Inflammatory macrophage treated with lipopolysaccharide for 4 hours (primary cell): ENCODE data around the gene FUCA1.
"Not testable (repeated sequence)": the region's sequence is repeated elsewhere in the genome, so short reads cannot be mapped to it uniquely, and the experiment has no call there.

Experiments used
- DNase-seq: peaks from one replicate; pipeline ENCODE4 v3.0.0-alpha.2; 2020

Gene FUCA1

DNA sequence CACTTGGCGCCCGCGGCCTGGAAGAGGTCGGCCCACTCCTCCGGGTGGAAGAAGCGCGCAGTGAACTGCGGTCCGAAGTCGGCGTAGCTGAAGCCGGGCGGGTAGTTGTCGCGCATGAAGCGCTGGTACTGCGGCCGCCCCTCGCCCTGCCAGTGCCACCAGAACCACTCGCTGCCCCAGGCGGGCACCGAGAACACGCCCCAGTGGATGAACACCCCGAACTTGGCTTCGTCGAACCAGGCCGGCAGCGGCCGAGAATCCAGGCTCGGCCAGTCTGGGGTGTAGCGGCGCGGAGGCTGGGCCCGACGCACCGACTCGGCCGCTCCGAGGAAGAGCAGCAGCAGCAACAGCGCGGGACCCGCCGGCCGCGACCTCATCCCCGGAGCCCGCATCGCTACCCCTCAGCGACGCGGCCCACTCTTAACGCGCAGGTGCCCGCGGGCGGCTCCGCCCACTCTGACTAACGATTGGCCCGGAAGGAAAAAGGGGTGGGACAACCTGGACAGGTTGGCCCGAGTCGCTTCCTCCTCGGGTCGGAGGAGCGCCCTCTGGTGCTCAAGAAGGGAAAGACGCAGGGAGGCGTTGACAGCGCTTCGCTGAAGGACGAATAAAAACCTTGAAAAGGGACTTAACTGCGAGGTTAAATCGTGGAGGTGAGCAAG is at the start of gene FUCA1:
Gene FUCA1 (minus strand): TSS at position 396 of the 662 bp plus-strand sequence. CDS start 4 bp downstream, at position 392.
- peak; percentile 90 for DNase-seq

- peak; percentile 75 for DNase-seq
Measured at GRCh38 chr1:23916209-23917131, 48.4 kb upstream of the FUCA1 start.

GRCh38 chr1:23915466-23915865 is 47.4 kb upstream of the FUCA1 start:
- DNase-seq = no peak

DNA sequence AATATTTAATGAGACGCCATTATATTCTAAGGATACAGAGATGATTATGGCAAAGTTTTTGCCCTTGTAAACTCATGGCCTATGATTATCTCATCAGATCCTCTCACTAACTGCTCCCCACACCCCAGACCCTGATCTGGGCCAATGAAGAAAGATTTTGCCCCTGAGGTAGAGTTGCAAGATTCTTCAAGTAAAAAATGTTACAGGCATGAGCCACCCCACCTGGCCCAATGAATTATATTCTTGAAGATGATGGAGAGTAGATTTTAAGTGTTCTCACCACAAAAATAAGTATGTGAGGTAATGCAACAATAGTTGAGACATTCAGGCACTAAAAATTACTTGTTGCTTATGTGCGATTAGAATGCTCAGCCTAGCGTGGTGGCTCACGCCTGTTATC is 46.8 kb upstream of the FUCA1 start:
- no peak for DNase-seq

GRCh38 chr1:23913212-23913880 is 45.3 kb upstream of the FUCA1 start, which contains the start of gene CNR2:
Gene CNR2, minus strand, starts transcription at chr1:23913362. Its CDS starts 37,745 bp downstream, at chr1:23875617.
- no peak for DNase-seq

DNA sequence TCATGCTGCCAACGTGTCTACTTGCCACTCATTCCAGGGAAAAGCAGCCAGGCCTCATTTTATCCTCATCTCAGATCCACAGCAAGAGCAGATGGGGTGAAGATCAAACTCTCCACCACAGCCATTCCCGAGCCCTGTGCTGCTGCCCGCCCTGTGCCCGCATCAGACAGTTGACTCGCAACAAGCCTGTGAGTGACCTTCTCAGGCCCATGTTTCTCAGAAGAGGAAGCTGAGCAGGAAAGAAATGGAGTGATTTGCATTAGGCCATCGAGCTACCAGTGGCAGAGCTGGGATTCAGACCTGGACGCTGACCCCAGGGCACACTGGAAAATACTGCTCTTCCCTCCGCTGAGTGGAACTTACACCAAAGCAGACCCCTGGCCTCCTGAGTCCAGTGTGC is 43.8 kb upstream of the FUCA1 start:
- peak; percentile 51 for DNase-seq

- DNase-seq = no peak
Measured at GRCh38 chr1:23910553-23911246, 42.6 kb upstream of the FUCA1 start.

- DNase-seq = no peak
Measured at GRCh38 chr1:23910144-23910543, 42.1 kb upstream of the FUCA1 start.

DNA sequence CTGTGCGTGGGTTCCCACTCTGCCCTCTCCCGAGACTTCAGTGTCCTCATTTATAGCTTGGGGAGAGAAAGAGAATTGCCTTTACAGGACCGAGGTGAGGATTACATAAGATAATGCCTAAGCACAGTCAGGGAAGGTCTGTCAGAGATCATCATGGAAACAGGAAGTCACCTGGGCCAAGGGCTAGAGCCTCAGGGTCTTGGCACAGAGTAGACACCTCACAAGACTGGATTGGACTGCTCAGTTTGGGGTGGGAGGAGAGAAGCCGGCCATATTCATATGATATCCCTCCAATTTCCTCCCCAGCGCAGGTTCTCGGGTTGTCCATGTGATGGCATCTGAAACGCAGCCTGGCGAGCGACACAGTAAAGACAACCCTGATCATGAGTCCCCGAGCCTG is 41.3 kb upstream of the FUCA1 start:
- no peak for DNase-seq

- DNase-seq = peak; percentile 61
Measured at GRCh38 chr1:23908453-23909341, 40.6 kb upstream of the FUCA1 start.

DNA sequence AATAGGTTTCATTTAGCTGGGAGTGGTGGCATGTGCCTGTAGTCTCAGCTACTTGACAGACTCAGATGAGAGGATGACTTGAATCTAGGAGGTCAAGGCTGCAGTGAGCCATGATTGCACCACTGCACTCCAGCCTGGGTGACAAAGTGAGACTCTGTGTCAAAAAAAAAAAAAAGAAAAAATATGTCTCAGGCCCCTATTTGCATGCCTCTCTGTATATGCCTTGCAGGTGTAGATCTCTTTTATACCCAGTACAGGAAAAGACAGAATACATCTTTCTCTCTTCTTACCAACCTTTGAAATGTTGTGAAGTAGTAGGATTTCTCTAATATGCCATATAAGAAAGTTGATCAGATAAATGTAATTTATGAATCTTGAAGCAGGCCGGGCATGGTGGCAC is 38.6 kb upstream of the FUCA1 start:
- DNase-seq = no peak

- DNase-seq = no peak
Measured at GRCh38 chr1:23905461-23906025, 37.5 kb upstream of the FUCA1 start.

DNA sequence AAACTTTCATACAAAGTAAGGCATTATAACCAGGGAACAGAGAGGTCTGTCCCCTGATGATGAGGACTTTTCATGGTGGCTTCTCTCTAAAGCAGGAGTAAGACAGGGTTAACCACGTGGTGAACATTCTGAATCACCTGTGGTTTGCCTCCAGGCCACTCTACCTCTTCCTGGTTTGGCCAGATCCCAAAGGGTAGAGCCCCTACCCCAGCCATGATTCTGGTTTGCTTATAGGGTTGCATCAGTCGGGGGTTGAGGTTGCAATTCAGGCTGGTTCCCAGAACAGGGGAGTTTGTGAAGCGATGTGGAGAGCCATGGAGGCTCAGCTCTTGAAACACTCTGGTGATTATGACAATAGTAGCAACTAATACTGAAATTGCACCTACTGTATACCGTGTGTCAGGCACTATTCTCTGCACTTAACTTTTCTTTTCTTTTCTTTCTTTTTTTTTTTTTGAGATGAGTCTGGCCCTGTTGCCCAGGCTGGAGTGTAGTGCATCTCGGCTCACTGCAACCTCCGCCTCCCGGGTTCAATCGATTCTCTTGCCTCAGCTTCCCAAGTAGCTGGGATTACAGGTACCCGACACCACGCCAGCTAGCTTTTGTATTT is 36.8 kb upstream of the FUCA1 start:
- DNase-seq = no peak

- DNase-seq = no peak
Measured at GRCh38 chr1:23903754-23904153, 35.7 kb upstream of the FUCA1 start.

GRCh38 chr1:23902321-23903278 is 34.5 kb upstream of the FUCA1 start:
- DNase-seq = no peak

- DNase-seq = not testable (repeated sequence)
Measured at GRCh38 chr1:23900017-23900416, 31.9 kb upstream of the FUCA1 start.

DNA sequence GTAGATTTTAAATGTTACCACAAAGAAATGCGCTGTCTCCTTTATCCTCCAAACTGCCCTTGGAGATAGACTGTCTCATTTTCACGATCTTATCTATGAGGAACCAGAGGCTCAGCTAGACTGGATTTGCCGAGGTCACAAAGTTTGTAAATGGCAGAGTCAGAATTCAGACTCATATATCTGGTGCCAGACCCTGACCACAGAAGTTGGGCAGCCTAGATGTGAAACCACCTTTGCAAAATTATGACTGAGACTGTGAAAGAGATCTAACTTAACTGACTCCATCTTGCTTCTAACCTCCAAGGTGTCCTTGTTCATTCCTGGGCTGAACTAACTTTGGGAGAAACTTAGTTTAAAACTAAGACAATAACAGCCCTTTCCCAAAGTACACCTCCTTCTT is 31.0 kb upstream of the FUCA1 start:
- DNase-seq = peak; percentile 56

DNA sequence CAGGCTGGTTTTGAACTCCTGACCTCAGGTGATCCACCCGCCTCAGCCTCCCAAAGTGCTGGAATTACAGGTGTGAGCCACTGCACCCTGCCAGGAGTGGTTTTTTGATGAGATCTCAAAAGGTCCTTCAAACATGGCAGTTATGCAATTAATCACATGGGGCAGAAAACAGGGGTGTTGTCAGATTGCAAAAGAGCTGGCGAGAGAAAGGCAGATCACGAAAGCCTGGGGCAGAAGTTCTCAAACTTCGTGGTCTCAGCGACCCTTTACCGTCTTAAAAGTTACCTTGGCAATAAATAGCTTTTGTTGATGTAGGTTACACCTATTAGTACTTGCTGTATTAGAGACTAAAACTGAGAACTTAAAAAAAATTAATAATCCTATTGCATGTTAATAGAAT is 29.0 kb upstream of the FUCA1 start:
- DNase-seq = peak; percentile 65

DNA sequence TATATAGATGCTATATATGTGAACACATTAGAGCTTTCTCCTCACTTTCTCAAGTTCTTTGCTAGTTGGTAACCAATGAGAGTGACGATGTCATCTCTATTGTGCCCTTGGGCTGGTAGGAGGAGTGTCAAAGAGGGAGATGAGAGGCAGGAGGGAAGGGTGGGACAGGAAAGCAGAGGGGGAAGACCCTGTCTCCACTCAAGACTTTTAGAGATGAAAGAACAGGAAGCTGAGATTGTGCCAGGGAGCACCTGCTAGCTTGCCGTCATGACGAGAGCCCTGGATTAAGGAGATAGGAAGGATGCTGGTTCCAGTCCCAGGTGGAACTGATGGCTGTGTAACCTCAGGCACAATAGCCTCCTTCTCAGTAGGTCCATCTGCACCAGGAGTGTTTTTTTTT is 28.4 kb upstream of the FUCA1 start:
- DNase-seq = no peak

DNA sequence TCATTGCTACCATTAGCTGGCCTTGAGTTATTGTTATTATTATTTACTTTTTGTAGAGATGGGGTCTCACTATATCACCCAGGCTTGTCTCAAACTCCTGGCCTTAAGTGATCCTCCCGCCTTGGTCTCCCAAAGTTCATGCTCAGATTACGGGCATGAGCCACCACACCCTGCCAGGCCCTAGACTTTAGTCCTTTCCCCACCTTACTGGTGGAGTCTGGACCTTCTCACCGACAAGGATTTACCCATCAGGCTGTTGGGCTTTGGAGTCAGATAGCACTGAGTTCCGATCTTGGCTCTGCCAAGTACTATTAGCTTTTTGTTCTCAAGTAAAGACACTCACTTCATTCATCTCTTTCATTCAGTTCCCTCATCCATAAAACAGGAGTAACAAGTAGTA is 27.9 kb upstream of the FUCA1 start:
- DNase-seq = no peak
